Neutrophil (primary cell): Measurements from ENCODE around the gene LDLRAD4.
"Not testable (repeated sequence)": the region's sequence is repeated elsewhere in the genome, so short reads cannot be mapped to it uniquely, and the experiment has no call there.

Experiments
- H3K27ac ChIP-seq: fragments of 200-600 bp; sonication (generic); 2 replicates; pipeline ENCODE4 v1.5.1; 2016; ENCODE audit warnings: mild to moderate bottlenecking, moderate library complexity
- H3K27me3 ChIP-seq: fragments of 200-600 bp; sonication (generic); 2 replicates; pipeline ENCODE4 v1.6.0; 2016; ENCODE audit warnings: mild to moderate bottlenecking
- H3K36me3 ChIP-seq: fragments of 200-600 bp; sonication (generic); 2 replicates; pipeline ENCODE4 v1.5.1; 2017
- H3K4me1 ChIP-seq, 2 experiments: fragments of 200-600 bp in 1 of 2; sonication (generic) in 1 of 2; 1 replicate in 1 of 2; 2 replicates in 1 of 2; pipeline versions ENCODE4 v1.5.1 to v1.6.1; 2013 to 2016; ENCODE audit warnings: low read depth in 1 of 2, low read length in 1 of 2, mild to moderate bottlenecking in 1 of 2, moderate library complexity in 1 of 2; ENCODE audit not compliant: control insufficient read depth in 1 of 2, insufficient read depth in 1 of 2
- H3K4me3 ChIP-seq, 2 experiments: fragments of 200-600 bp in 1 of 2; sonication (generic) in 1 of 2; 1 replicate in 1 of 2; 2 replicates in 1 of 2; pipeline ENCODE4 v1.5.1; 2013 to 2016; ENCODE audit warnings: low read depth in 1 of 2, low read length in 1 of 2, mild to moderate bottlenecking in 1 of 2, moderate library complexity in 1 of 2
- H3K9me3 ChIP-seq: fragments of 200-600 bp; sonication (generic); 2 replicates; pipeline ENCODE4 v1.5.1; 2016
- CTCF ChIP-seq: fragments of 200-600 bp; sonication (generic); IDR thresholded peaks from 2 replicates; pipeline ENCODE4 v1.5.1; 2016; ENCODE audit warnings: antibody characterized with exemption

Gene LDLRAD4

GRCh38 chr18:13661051-13661778 is 442.7 kb downstream of the LDLRAD4 start:
- Histone ChIP-seq H3K9me3 (no peaks in the 10 kb centered on the region), H3K4me1 (no peaks in the 10 kb centered on the region), H3K27me3 (no peaks in the 10 kb centered on the region), H3K27ac (no peak overlapping the region), H3K36me3 (no peaks in the 10 kb centered on the region), H3K4me3 (no peak overlapping the region)
- no peak for TF ChIP-seq CTCF

- Histone ChIP-seq H3K4me3 (no peak overlapping the region), H3K4me1 (no peaks in the 10 kb centered on the region), H3K27me3 (no peaks in the 10 kb centered on the region), H3K27ac (no peak overlapping the region), H3K9me3 (no peaks in the 10 kb centered on the region), H3K36me3 (no peaks in the 10 kb centered on the region)
- TF ChIP-seq CTCF, result no peak
Observed at GRCh38 chr18:13661779-13662256, 443.3 kb downstream of the LDLRAD4 start.

- Histone ChIP-seq H3K4me3 (no peak overlapping the region), H3K27me3 (no peaks in the 10 kb centered on the region), H3K9me3 (no peaks in the 10 kb centered on the region), H3K36me3 (no peaks in the 10 kb centered on the region), H3K27ac (no peak overlapping the region), H3K4me1 (no peaks in the 10 kb centered on the region)
- no peak for TF ChIP-seq CTCF
Observed at GRCh38 chr18:13672657-13673056, 454.1 kb downstream of the LDLRAD4 start.

- H3K4me1 ChIP-seq, result no peaks in the 10 kb centered on the region
- no peak for TF ChIP-seq CTCF
- H3K36me3 ChIP-seq, result no peaks in the 10 kb centered on the region
- H3K27ac ChIP-seq, result no peak overlapping the region
- H3K9me3 ChIP-seq, result no peaks in the 10 kb centered on the region
- no peaks in the 10 kb centered on the region for H3K27me3 ChIP-seq
- H3K4me3 ChIP-seq, result no peak overlapping the region
Observed at GRCh38 chr18:13676471-13676870, 457.9 kb downstream of the LDLRAD4 start.

GRCh38 chr18:13677350-13677749 is 458.8 kb downstream of the LDLRAD4 start:
- not testable (repeated sequence) for H3K27me3 ChIP-seq, H3K36me3 ChIP-seq, H3K4me1 ChIP-seq, H3K27ac ChIP-seq, H3K9me3 ChIP-seq, H3K4me3 ChIP-seq

- H3K27ac ChIP-seq, result no peak overlapping the region
- no peaks in the 10 kb centered on the region for H3K4me1 ChIP-seq
- TF ChIP-seq CTCF, result no peak
- no peak overlapping the region for H3K4me3 ChIP-seq
- H3K9me3 ChIP-seq, result no peaks in the 10 kb centered on the region
- no peaks in the 10 kb centered on the region for H3K27me3 ChIP-seq
- H3K36me3 ChIP-seq, result no peaks in the 10 kb centered on the region
Observed at GRCh38 chr18:13680612-13681011, 462.1 kb downstream of the LDLRAD4 start.
